HepG2 (cell line): ENCODE measurements around the gene KLF5. TPM values are rescaled to one million over a fixed set of nuclear protein-coding genes. Genes with fewer than 3 reads are reported as not detected.

Experiments
- ELF3 ChIP-seq: IDR thresholded peaks from 2 replicates; pipeline ENCODE4 v1.6.1; 2016; ENCODE audit warnings: missing genetic modification reagents, missing compliant biosample characterization
- FOXO1 ChIP-seq: sonication (generic); formaldehyde crosslinking; IDR thresholded peaks from 2 replicates; pipeline ENCODE4 v1.4.0; 2020; ENCODE audit warnings: missing genetic modification reagents
- MED1 ChIP-seq: sonication (generic); formaldehyde crosslinking; IDR thresholded peaks from 2 replicates; pipeline ENCODE4 v1.4.0; 2020; ENCODE audit warnings: missing genetic modification reagents
- PHF20 ChIP-seq: sonication (generic); formaldehyde crosslinking; IDR thresholded peaks from 2 replicates; pipeline ENCODE4 v1.5.0; 2020; ENCODE audit warnings: mild to moderate bottlenecking, missing genetic modification reagents
- SMAD1 ChIP-seq: sonication (generic); formaldehyde crosslinking; IDR thresholded peaks from 2 replicates; pipeline ENCODE4 v1.4.0; 2020; ENCODE audit warnings: missing genetic modification reagents, low read depth, mild to moderate bottlenecking, borderline replicate concordance
- XRCC5 ChIP-seq: fragments of 200-400 bp; formaldehyde crosslinking; optimal IDR thresholded peaks from 2 replicates; pipeline ENCODE3; 2017; ENCODE audit warnings: mild to moderate bottlenecking, low read length
- ZC3H13 ChIP-seq: sonication (generic); formaldehyde crosslinking; IDR thresholded peaks from 2 replicates; pipeline ENCODE4 v1.8.1; 2023; ENCODE audit warnings: mild to moderate bottlenecking, missing genetic modification reagents, moderate library complexity
- ZFP36L1 ChIP-seq: sonication (generic); formaldehyde crosslinking; IDR thresholded peaks from 2 replicates; pipeline ENCODE4 v1.8.0; 2022; ENCODE audit warnings: mild to moderate bottlenecking, missing genetic modification reagents, moderate library complexity
- ZKSCAN5 ChIP-seq: sonication (generic); formaldehyde crosslinking; IDR thresholded peaks from 2 replicates; pipeline ENCODE4 v1.5.1; 2020; ENCODE audit warnings: mild to moderate bottlenecking, missing genetic modification reagents
- ZNF460 ChIP-seq: sonication (generic); formaldehyde crosslinking; IDR thresholded peaks from 2 replicates; pipeline ENCODE4 v1.5.1; 2020; ENCODE audit warnings: missing genetic modification reagents, mild to moderate bottlenecking, borderline replicate concordance
- ZNF558 ChIP-seq: sonication (generic); formaldehyde crosslinking; IDR thresholded peaks from 2 replicates; pipeline ENCODE4 v1.9.0; 2022; ENCODE audit warnings: mild to moderate bottlenecking, missing genetic modification reagents, borderline replicate concordance
- ZNF660 ChIP-seq: sonication (generic); formaldehyde crosslinking; IDR thresholded peaks from 2 replicates; pipeline ENCODE4 v1.5.1; 2020; ENCODE audit warnings: mild to moderate bottlenecking, low read depth, missing genetic modification reagents, borderline replicate concordance
- polyA plus RNA-seq, 8 experiments: library from polyadenylated mRNA; depleted of rRNA in 3 of 8; stranded (reverse) in 7 of 8; unstranded in 1 of 8; fragments of >200 nt; fragmentation: Illumina TruSeq in 4 of 8; extraction: Trizol in 4 of 8; gene quantifications; 2 replicates each; pipeline versions ENCODE4 v1.2.1 to v1.2.3, GENCODE V29; 2011 to 2016; ENCODE audit warnings: low read depth in 4 of 8, missing spikeins in 1 of 8, mixed read lengths in 1 of 8; ENCODE audit not compliant: insufficient read depth in 1 of 8
- total RNA-seq, 5 experiments: library from RNA; depleted of rRNA; stranded (reverse); fragments of >200 nt; fragmentation: Illumina TruSeq; extraction: Trizol; gene quantifications; 2 replicates each; pipeline ENCODE4 v1.2.3, GENCODE V29; 2016; ENCODE audit warnings: low read depth in 1 of 5
- TF ChIP-seq, protein P1 (sequence below): sonication (generic); formaldehyde crosslinking; IDR thresholded peaks from 2 replicates; pipeline ENCODE4 v1.4.0; 2020; ENCODE audit warnings: missing genetic modification reagents, mild to moderate bottlenecking, borderline replicate concordance
- TF ChIP-seq, protein P2 (sequence below): sonication (generic); formaldehyde crosslinking; IDR thresholded peaks from 2 replicates; pipeline ENCODE4 v1.8.0; 2022; ENCODE audit warnings: missing genetic modification reagents, mild to moderate bottlenecking, inconsistent platforms, borderline replicate concordance
- TF ChIP-seq, protein P3 (sequence below): sonication (generic); formaldehyde crosslinking; IDR thresholded peaks from 2 replicates; pipeline ENCODE4 v1.4.0; 2020; ENCODE audit warnings: missing genetic modification reagents, borderline replicate concordance
- TF ChIP-seq, protein P4 (sequence below): sonication (generic); formaldehyde crosslinking; IDR thresholded peaks from 2 replicates; pipeline ENCODE4 v1.9.0; 2021; ENCODE audit warnings: mild to moderate bottlenecking, missing genetic modification reagents

The KLF5 gene
- total and polyA plus RNA-seq, 2 of the 13 experiments (the other 11 are each of a cell fraction or from before 2014, with no cell fraction given): 1.7 to 9.2 TPM

DNA sequence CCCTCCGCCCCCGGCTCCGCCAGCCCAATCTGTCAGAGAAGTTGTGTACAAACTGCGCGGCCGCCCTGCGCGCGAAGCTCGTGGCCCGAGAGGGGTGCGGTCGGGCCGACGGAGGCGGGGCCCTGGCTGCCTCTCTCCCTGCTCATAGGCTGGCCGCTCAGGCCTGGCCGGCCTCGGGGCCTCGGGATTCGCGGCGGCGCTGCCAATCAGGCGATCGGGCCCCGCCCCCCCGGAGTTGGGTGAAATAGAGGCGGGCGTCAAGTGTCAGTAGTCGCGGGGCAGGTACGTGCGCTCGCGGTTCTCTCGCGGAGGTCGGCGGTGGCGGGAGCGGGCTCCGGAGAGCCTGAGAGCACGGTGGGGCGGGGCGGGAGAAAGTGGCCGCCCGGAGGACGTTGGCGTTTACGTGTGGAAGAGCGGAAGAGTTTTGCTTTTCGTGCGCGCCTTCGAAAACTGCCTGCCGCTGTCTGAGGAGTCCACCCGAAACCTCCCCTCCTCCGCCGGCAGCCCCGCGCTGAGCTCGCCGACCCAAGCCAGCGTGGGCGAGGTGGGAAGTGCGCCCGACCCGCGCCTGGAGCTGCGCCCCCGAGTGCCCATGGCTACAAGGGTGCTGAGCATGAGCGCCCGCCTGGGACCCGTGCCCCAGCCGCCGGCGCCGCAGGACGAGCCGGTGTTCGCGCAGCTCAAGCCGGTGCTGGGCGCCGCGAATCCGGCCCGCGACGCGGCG, at the start of gene KLF5 (continued):
- TF ChIP-seq ZNF660 (CRISPR knock-in tag) (no peak), ZC3H13 (CRISPR knock-in tag) (no peak), SMAD1 (CRISPR knock-in tag) (peak; percentile 35; the same call in 1 of the 2 replicates), PHF20 (peak; percentile 52; the same call in 1 of the 2 replicates), ZNF460 (CRISPR knock-in tag) (no peak), ZKSCAN5 (no peak), ZFP36L1 (CRISPR knock-in tag) (no peak), XRCC5 (peak; percentile 20), ELF3 (CRISPR knock-in tag) (0 out of 2 replicates have a peak, but pooled peaks have one; percentile 23), ZNF558 (0 out of 2 replicates have a peak, but pooled peaks have one; percentile 64), MED1 (peak; percentile 54; the same call in 1 of the 2 replicates), FOXO1 (CRISPR knock-in tag) (peak; percentile 61; the same call in 1 of the 2 replicates)
- TF ChIP-seq, protein P1, sequence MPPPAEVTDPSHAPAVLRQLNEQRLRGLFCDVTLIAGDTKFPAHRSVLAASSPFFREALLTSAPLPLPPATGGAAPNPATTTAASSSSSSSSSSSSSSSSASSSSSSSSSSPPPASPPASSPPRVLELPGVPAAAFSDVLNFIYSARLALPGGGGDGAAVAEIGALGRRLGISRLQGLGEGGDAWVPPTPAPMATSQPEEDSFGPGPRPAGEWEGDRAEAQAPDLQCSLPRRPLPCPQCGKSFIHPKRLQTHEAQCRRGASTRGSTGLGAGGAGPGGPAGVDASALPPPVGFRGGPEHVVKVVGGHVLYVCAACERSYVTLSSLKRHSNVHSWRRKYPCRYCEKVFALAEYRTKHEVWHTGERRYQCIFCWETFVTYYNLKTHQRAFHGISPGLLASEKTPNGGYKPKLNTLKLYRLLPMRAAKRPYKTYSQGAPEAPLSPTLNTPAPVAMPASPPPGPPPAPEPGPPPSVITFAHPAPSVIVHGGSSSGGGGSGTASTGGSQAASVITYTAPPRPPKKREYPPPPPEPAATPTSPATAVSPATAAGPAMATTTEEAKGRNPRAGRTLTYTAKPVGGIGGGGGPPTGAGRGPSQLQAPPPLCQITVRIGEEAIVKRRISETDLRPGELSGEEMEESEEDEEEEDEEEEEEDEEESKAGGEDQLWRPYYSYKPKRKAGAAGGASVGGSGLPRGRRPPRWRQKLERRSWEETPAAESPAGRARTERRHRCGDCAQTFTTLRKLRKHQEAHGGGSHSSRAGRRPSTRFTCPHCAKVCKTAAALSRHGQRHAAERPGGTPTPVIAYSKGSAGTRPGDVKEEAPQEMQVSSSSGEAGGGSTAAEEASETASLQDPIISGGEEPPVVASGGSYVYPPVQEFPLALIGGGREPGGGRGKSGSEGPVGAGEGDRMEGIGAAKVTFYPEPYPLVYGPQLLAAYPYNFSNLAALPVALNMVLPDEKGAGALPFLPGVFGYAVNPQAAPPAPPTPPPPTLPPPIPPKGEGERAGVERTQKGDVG: no peak
- TF ChIP-seq, protein P2, sequence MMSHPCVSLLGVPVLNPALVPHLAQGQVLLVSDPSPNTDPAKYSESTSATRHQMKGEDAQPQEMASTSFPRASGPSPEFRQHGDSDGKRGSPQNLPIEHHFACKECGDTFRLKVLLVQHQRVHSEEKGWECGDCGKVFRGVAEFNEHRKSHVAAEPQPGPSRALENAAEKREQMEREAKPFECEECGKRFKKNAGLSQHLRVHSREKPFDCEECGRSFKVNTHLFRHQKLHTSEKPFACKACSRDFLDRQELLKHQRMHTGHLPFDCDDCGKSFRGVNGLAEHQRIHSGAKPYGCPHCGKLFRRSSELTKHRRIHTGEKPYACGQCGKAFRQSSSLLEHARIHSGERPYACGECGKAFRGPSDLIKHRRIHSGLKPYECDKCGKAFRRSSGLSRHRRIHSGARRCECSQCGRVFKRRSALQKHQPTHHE: peak; percentile 66; the same call in 1 of the 2 replicates
- TF ChIP-seq, protein P3, sequence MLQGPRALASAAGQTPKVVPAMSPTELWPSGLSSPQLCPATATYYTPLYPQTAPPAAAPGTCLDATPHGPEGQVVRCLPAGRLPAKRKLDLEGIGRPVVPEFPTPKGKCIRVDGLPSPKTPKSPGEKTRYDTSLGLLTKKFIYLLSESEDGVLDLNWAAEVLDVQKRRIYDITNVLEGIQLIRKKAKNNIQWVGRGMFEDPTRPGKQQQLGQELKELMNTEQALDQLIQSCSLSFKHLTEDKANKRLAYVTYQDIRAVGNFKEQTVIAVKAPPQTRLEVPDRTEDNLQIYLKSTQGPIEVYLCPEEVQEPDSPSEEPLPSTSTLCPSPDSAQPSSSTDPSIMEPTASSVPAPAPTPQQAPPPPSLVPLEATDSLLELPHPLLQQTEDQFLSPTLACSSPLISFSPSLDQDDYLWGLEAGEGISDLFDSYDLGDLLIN (CRISPR knock-in tag): no peak
- TF ChIP-seq, protein P4, sequence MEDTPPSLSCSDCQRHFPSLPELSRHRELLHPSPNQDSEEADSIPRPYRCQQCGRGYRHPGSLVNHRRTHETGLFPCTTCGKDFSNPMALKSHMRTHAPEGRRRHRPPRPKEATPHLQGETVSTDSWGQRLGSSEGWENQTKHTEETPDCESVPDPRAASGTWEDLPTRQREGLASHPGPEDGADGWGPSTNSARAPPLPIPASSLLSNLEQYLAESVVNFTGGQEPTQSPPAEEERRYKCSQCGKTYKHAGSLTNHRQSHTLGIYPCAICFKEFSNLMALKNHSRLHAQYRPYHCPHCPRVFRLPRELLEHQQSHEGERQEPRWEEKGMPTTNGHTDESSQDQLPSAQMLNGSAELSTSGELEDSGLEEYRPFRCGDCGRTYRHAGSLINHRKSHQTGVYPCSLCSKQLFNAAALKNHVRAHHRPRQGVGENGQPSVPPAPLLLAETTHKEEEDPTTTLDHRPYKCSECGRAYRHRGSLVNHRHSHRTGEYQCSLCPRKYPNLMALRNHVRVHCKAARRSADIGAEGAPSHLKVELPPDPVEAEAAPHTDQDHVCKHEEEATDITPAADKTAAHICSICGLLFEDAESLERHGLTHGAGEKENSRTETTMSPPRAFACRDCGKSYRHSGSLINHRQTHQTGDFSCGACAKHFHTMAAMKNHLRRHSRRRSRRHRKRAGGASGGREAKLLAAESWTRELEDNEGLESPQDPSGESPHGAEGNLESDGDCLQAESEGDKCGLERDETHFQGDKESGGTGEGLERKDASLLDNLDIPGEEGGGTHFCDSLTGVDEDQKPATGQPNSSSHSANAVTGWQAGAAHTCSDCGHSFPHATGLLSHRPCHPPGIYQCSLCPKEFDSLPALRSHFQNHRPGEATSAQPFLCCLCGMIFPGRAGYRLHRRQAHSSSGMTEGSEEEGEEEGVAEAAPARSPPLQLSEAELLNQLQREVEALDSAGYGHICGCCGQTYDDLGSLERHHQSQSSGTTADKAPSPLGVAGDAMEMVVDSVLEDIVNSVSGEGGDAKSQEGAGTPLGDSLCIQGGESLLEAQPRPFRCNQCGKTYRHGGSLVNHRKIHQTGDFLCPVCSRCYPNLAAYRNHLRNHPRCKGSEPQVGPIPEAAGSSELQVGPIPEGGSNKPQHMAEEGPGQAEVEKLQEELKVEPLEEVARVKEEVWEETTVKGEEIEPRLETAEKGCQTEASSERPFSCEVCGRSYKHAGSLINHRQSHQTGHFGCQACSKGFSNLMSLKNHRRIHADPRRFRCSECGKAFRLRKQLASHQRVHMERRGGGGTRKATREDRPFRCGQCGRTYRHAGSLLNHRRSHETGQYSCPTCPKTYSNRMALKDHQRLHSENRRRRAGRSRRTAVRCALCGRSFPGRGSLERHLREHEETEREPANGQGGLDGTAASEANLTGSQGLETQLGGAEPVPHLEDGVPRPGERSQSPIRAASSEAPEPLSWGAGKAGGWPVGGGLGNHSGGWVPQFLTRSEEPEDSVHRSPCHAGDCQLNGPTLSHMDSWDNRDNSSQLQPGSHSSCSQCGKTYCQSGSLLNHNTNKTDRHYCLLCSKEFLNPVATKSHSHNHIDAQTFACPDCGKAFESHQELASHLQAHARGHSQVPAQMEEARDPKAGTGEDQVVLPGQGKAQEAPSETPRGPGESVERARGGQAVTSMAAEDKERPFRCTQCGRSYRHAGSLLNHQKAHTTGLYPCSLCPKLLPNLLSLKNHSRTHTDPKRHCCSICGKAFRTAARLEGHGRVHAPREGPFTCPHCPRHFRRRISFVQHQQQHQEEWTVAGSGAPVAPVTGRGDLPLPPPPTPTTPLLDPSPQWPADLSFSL (CRISPR knock-in tag): peak; percentile 27; the same call in 1 of the 2 replicates
